IPS-15b (cell line): Measurements from ENCODE around the gene BAZ1A.
A peak's percentile ranks its signal among the peaks of the same experiment; 100 is the strongest.

Experiments used
- H3K27me3 ChIP-seq: one replicate; pipeline ENCODE4 v1.6.1; 2013; ENCODE audit warnings: low read length; ENCODE audit not compliant: control insufficient read depth, insufficient read depth
- H3K36me3 ChIP-seq: one replicate; pipeline ENCODE4 v1.6.1; 2013; ENCODE audit warnings: low read length; ENCODE audit not compliant: control insufficient read depth, insufficient read depth
- H3K4me1 ChIP-seq: one replicate; pipeline ENCODE4 v1.6.1; 2013; ENCODE audit warnings: mild to moderate bottlenecking, low read length; ENCODE audit not compliant: control insufficient read depth, insufficient read depth
- H3K4me3 ChIP-seq: one replicate; pipeline ENCODE4 v1.5.1; 2013; ENCODE audit warnings: low read depth, low read length
- H3K9ac ChIP-seq: one replicate; pipeline ENCODE4 v1.6.1; 2013; ENCODE audit warnings: low read depth, mild to moderate bottlenecking, low read length
- H3K9me3 ChIP-seq: one replicate; pipeline ENCODE4 v1.6.1; 2013; ENCODE audit warnings: mild to moderate bottlenecking, low read length; ENCODE audit not compliant: control insufficient read depth, insufficient read depth

BAZ1A gene

GRCh38 chr14:34874386-34875030 is 652 bp downstream of the BAZ1A start:
- H3K4me1 ChIP-seq: peaks cover 2% of the 10 kb centered on the region
- peak overlapping the region; percentile 80 for H3K4me3 ChIP-seq
- H3K36me3 ChIP-seq: no peaks in the 10 kb centered on the region
- H3K9me3 ChIP-seq: no peaks in the 10 kb centered on the region
- peaks cover 7% of the 10 kb centered on the region for H3K27me3 ChIP-seq
- H3K9ac ChIP-seq: peak overlapping the region; percentile 83

GRCh38 chr14:34873589-34874385 is 1.4 kb downstream of the BAZ1A start:
- Histone ChIP-seq H3K27me3 (peaks cover 7% of the 10 kb centered on the region), H3K9me3 (no peaks in the 10 kb centered on the region), H3K4me3 (peak overlapping the region; percentile 80), H3K36me3 (no peaks in the 10 kb centered on the region), H3K4me1 (peaks cover 2% of the 10 kb centered on the region), H3K9ac (peak overlapping the region; percentile 83)

GRCh38 chr14:34872822-34873588 is 2.2 kb downstream of the BAZ1A start:
- Histone ChIP-seq H3K36me3 (no peaks in the 10 kb centered on the region), H3K27me3 (peaks cover 7% of the 10 kb centered on the region), H3K4me3 (peak overlapping the region; percentile 80), H3K9me3 (no peaks in the 10 kb centered on the region), H3K9ac (no peak overlapping the region), H3K4me1 (peaks cover 2% of the 10 kb centered on the region)

- no peak overlapping the region for H3K4me3 ChIP-seq
- H3K36me3 ChIP-seq: no peaks in the 10 kb centered on the region
- no peaks in the 10 kb centered on the region for H3K27me3 ChIP-seq
- H3K9ac ChIP-seq: no peak overlapping the region
- H3K4me1 ChIP-seq: no peaks in the 10 kb centered on the region
- H3K9me3 ChIP-seq: no peaks in the 10 kb centered on the region
These were observed 8.0 kb downstream of the BAZ1A start for GRCh38 chr14:34867199-34867598.

GRCh38 chr14:34865889-34866574 is 9.1 kb downstream of the BAZ1A start:
- Histone ChIP-seq H3K27me3 (no peaks in the 10 kb centered on the region), H3K4me3 (no peak overlapping the region), H3K9ac (no peak overlapping the region), H3K36me3 (no peaks in the 10 kb centered on the region), H3K9me3 (no peaks in the 10 kb centered on the region), H3K4me1 (no peaks in the 10 kb centered on the region)

- no peaks in the 10 kb centered on the region for H3K4me1 ChIP-seq
- H3K27me3 ChIP-seq: no peaks in the 10 kb centered on the region
- H3K36me3 ChIP-seq: no peaks in the 10 kb centered on the region
- H3K4me3 ChIP-seq: no peak overlapping the region
- H3K9ac ChIP-seq: no peak overlapping the region
- H3K9me3 ChIP-seq: no peaks in the 10 kb centered on the region
These were observed 11.3 kb downstream of the BAZ1A start for GRCh38 chr14:34863844-34864243.

GRCh38 chr14:34858765-34859164 is 16.4 kb downstream of the BAZ1A start:
- no peaks in the 10 kb centered on the region for H3K36me3 ChIP-seq
- H3K4me3 ChIP-seq: no peak overlapping the region
- H3K9me3 ChIP-seq: no peaks in the 10 kb centered on the region
- no peak overlapping the region for H3K9ac ChIP-seq
- no peaks in the 10 kb centered on the region for H3K27me3 ChIP-seq
- no peaks in the 10 kb centered on the region for H3K4me1 ChIP-seq

GRCh38 chr14:34857689-34858449 is 17.3 kb downstream of the BAZ1A start:
- Histone ChIP-seq H3K4me3 (no peak overlapping the region), H3K27me3 (no peaks in the 10 kb centered on the region), H3K36me3 (no peaks in the 10 kb centered on the region), H3K9me3 (no peaks in the 10 kb centered on the region), H3K4me1 (no peaks in the 10 kb centered on the region), H3K9ac (no peak overlapping the region)

- Histone ChIP-seq H3K4me3 (no peak overlapping the region), H3K36me3 (no peaks in the 10 kb centered on the region), H3K9ac (no peak overlapping the region), H3K9me3 (no peaks in the 10 kb centered on the region), H3K4me1 (no peaks in the 10 kb centered on the region), H3K27me3 (no peaks in the 10 kb centered on the region)
These were observed 22.1 kb downstream of the BAZ1A start for GRCh38 chr14:34853041-34853440.

GRCh38 chr14:34851395-34851794 is 23.8 kb downstream of the BAZ1A start:
- Histone ChIP-seq H3K4me3 (no peak overlapping the region), H3K27me3 (no peaks in the 10 kb centered on the region), H3K9me3 (no peaks in the 10 kb centered on the region), H3K4me1 (no peaks in the 10 kb centered on the region), H3K9ac (no peak overlapping the region), H3K36me3 (no peaks in the 10 kb centered on the region)

GRCh38 chr14:34845869-34846268 is 29.3 kb downstream of the BAZ1A start:
- no peak overlapping the region for H3K4me3 ChIP-seq
- no peaks in the 10 kb centered on the region for H3K4me1 ChIP-seq
- H3K9ac ChIP-seq: no peak overlapping the region
- H3K9me3 ChIP-seq: no peaks in the 10 kb centered on the region
- no peaks in the 10 kb centered on the region for H3K27me3 ChIP-seq
- no peaks in the 10 kb centered on the region for H3K36me3 ChIP-seq
